Superior temporal gyrus (tissue), 1 donor: Measurements from ENCODE around the gene SH3BP5.

ENCODE experiments used
- DNase-seq: peaks from one replicate; pipeline ENCODE4 v3.0.0-alpha.2; 2016; ENCODE audit errors: extremely low spot score

SH3BP5 gene

DNA sequence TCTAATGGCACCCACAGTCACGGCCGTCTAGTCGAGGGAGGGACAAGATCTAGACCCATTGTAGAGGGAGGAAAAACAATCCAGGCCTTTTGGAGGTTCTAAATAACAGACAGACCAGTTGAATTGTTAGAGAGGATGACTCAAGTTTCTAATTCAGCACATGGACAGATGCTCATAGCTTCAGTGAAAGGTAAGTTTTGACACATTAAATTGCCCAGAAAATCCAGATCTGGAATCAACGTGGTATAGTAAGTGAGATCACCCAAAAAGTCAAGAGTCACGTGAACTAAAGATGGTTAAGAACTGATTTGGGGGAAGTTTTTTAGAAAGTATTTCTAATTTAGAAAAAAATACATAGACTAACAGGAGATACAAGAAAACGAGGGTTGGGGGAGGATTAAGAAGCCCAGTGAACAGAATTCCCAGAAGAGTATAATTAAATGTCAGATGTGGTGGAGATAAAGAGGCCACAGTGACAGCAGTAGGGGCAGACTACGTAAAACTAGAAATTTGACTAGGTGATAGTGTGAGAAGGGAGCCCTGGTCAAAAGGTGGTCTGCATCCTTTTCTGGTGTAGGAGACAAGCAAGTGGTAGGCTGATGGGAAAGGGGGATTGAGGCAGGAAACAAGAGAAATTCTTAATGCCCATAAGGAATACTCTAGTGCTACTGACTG is 79.2 kb downstream of the SH3BP5 start:
- DNase-seq = no peak

DNA sequence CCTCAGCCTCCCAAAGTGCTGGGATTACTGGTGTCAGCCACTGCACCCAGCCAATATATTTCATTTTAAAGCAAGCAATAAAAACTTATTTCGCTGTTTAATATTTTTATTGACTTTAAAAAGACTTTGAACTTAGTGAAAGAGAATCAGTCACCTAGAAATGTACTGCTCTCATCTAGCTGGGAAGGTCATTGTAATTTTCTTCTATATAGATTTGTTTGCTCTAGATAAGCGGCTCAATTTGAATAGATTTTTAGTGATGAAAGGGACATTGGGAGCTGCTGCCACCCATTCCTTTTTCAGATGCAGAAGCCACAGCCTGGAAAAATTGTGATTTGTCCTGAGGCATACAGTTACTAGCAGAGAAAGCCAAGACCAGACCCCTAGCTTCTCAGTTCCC is 86.2 kb downstream of the SH3BP5 start:
- DNase-seq = no peak

DNA sequence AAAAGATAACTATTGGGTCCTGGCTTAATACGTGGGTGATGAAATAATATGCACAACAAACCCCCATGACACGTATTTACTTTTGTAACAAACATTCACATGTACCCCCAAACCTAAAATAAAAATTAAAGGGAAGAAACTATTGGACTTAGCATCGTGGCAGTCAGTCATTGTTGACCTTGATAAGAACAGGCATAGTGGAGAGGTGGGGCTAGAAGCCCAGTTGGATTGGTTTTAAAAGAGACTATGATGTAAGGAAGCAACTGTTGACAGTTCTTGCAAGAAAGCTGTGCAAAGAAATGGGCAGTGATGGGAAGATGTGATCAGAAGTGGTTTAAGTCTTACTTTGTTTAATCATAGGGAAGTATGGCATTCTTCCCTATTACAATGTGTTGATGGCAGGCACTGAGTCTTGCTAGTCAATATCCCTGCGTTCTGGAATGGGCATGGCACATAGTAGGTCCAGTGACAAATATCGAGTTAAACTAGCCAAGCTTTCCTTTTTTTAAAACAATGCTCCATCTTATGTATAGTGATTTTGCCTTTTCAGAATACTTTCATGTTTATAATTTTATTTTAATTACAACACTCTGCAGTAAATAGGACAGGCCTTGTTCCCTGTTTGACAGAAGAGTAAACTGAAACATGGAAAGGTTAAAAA is 88.4 kb downstream of the SH3BP5 start:
- DNase-seq = no peak

DNA sequence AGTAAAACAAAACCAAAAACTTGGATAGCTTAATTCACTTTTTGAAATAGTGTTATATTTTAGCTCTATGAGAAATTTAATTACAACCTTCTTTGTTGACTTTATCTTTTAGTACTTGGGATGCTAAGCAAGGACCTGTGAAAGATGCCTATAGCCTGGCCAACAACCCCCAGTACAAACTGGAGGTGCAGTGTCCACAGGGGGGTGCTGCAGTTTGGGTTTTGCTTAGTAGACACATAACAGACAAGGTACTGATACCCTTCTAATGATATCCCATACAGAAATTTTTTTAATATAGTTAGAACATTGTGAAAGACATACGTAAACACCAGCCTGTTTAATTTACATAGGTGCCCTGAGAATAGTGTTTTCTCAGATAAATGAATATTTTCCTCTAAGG is 91.0 kb downstream of the SH3BP5 start:
- DNase-seq = no peak

DNA sequence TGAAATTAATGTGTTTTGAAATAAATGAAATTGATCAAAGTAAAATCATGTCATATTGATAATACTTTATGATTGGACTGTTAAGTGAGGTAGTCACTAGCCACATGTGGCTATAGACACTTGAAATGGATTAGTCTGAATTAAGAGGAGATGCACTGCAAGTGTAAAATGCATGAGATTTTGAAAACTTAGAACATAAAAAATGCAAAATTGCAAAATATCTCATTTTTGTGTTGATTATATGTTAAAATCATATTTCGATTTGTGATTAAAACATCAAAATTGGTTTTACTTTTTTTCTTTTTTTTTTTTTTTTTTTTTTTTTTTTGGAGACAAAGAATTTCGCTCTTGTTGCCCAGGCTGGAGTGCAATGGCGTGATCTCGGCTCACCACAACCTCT is 103.1 kb downstream of the SH3BP5 start:
- no peak for DNase-seq

DNA sequence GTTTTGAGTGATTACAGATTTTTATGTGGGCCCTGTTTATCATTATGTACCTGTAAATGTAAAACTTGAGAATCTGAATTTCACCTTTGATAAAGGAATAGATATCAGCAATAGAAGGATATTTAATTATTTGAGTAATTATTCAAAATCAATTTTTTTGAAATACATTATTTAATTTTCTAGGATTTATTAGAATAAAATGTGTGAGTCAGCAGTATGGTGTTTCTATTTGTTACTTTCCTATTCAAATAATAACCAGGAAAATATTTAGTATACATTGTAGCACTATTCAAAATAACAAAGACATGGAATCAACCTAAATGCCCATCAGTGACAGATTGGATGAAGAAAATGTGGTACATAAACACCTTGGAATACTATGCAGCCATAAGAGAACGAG is 104.2 kb downstream of the SH3BP5 start:
- DNase-seq = no peak

DNA sequence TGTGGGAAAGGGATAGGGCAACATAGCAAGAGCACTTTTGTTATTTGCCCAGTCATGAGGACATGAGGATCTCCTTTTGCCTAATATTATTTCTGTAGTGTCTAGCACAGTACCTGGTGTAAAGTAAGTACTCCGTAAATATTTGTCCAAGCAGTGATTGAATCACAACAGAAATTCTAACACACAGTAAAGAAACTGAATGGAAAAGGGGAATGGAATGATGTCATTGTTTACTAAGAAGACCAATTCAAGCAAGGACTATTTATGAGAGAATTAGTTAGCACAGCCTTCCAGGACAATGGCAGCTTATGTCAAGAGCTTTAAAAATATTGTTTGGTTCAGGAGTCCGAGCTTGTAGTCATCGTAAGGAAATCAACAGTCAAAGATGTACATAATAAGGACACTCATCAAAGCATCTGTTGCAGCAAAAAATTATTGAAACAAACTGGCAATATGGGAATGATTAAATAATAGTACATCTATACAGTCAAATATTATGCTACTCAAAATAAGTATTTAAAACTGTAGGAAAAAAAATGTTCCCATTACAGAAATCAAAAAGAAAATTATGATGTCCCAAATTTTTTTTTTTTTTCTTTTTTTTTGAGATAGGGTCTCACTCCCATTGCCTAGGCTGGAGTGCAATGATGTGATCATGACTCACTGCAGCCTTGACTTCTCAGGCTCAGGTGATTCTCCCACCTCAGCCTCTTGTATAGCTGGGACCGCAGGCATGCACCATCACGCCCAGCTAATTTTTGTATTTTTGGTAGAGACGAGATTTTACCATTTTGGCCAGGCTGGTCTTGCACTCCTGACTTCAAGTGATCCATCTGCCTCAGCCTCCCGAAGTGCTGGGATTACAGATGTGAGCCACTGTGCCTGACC is 108.5 kb downstream of the SH3BP5 start:
- peak; percentile 61 for DNase-seq

DNA sequence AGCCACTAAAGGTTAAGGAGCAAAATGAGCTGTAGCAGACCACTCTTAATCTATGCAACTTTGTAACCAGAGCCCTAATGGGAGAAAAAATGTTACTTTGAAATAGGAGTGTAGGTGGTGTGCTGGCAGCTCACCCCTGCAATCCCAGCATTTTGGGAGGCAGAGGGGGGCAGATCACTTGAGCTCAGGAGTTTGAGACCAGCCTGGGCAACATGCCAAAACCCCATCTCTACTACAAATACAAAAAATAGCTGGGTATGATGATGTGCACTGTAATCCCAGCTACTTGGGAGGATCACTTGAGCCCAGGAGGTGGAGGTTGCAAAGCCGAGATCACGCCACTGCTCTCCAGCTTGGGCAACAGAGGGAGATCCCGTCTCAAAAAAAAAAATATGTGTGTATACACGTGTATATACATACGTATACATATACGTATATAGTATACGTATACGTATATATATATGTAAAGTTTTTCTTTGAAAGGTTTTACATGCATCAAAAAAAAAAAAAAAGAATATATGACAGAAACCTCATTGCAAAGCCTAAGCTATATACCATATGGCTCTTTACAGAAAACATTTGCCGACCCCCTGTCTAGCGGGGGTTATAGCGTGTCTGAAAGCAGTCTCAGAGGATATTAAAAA is 110.7 kb downstream of the SH3BP5 start:
- DNase-seq = no peak

DNA sequence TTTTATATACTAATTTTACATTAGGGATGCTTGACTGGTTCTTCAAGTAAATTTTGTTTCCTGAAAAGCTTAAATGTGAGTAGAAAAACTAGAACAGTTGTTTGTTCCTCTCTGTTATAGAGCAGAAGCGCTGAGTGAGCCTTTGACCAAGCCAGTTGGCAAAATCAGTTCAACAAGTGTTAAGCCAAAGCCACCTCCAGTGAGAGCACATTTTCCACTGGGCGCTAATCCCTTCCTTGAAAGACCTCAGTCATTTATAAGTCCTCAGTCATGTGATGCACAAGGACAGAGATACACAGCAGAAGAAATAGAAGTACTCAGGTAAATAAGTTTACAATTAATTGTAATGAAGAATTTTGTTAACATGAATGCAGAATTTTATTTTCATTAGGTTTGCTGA is 111.7 kb downstream of the SH3BP5 start:
- no peak for DNase-seq

DNA sequence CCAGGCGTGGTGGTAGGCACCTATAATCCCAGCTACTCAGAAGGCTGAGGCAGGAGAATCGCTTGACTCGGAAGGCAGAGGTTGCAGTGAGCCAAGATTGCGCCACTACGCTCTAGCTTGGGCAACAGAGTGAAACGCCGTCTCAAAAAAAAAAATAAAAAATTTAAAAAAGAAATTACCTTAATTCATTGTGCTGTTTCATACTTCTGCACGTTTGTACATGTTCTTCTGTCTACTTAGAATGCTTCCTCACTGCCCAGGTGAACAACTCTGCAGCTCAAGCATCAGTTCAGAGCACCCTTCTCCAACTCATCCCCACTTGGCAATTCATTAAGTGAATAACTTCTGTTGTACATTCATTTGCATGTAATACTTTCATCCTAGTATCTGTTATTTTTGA is 112.3 kb downstream of the SH3BP5 start:
- no peak for DNase-seq

DNA sequence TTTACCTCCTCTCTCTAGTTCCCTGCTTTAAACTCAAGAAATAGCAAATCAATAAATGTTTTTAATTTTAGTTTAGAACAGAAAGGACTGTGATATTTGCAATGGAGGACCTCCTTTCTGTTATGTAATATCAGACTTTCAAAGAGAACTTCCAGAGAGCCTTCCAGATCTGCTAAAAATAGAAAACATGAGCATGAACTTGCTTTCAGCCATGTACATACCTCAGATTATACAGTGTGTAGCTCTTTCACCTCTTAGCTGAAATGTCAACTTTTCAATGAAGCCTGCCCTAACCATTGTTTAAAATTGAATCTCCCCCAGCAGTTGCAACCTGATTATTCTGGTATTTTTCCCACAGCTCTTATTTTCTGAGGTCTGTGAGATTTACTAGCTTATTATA is 113.7 kb downstream of the SH3BP5 start:
- no peak for DNase-seq

DNA sequence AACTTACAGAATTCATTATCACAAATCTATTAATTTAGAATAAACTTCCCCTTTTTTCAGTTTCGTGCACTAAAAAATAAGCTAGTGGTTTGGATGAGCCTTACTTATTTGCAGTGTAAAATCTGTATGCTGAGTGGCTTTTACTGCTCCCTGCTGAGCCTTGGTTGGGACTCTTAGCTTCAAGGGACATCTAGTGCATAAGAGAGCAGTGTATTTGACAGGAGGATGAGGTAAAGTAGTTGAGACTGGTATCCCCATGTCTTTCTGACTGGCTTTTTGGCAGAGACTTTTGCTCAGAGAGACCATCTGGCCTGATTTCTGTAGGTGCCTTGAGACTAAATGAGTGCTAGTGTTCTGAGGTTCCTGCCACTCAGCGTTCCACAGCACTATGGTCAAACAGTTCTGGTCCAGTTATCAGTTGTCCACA is 114.5 kb downstream of the SH3BP5 start:
- no peak for DNase-seq

DNA sequence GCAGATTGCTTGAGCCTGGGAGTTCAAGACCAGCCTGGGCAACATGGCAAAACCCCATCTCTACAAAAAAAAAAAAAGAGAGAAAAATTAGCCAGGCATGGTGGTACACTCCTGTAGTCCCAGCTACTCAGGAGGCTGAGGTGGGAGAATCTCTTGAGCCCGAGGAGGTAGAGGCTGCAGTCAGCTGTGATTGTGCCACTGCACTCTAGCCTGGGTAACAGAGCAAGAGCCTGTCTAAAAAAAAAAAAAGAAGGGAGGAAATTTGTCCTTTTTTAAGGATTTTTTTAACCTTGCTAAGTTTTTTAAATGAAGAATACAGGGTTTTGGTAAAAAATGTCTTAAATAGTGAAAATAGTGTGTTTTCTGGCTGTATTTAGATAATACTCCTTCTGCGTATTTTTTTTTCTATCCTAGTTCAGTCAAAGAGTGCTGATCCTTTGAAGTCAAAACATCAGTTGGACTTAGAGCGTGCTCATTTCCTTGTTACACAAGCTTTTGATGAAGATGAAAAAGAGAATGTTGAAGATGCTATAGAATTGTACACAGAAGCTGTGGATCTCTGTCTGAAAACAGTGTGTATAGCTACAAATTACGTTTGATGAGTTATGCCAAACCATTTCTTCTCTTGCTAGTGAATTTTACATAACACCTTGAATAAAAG is 115.2 kb downstream of the SH3BP5 start:
- no peak for DNase-seq

DNA sequence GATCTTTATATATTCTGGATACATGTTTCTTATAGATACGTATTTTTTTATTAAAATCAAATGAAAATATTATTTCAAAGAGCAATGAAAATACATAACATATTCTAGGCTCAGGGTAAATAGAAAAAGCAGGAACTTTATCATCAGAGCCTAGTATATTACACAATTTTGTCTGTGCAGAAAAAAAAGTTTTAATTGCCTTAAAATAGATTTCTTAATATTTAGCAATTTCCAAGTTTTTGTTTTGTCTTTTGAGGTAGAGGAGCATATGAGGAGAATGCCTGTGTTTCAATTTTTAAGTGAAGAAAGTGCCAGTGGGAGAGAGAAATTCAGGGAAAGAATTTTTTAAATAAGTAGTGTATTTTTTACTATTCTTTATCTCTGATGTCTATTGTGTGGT is 115.9 kb downstream of the SH3BP5 start:
- DNase-seq = no peak

DNA sequence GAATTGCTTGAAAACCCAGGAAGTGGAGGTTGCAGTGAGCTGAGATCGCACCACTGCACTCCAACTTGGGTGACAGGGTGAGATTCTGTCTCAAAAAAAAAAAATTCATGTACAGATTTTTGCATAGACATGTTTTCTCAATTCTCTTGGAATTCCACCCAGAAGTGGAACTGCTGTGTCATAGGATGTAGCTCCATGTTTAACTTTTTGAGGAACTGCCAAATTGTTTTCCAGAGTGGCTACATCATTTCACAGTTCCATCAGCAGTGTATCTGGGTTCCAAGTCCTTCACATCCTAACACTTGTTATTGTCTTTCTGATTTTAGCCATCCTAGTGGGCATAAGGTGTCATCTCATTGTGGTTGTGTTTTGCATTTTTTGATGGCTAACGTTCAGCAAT is 116.4 kb downstream of the SH3BP5 start:
- no peak for DNase-seq

DNA sequence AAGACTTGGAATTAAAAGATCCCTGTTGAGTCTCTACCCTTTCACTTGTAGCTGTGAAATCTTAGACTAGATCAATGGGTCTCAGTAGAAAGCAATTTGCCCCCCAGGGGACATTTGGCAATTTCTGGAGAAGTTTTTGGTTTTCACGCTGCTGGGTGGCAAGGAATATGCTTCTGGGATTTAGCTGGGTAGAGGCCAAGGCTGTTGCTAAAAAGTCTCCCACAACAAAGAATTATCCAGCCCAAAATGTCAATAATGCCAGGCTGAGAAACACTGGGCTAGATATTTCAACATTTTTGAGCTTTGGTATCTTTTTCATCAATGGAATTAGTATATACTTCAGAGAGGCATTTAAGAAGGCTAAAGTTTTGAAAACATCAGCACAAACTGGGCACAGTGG is 117.6 kb downstream of the SH3BP5 start:
- DNase-seq = no peak

DNA sequence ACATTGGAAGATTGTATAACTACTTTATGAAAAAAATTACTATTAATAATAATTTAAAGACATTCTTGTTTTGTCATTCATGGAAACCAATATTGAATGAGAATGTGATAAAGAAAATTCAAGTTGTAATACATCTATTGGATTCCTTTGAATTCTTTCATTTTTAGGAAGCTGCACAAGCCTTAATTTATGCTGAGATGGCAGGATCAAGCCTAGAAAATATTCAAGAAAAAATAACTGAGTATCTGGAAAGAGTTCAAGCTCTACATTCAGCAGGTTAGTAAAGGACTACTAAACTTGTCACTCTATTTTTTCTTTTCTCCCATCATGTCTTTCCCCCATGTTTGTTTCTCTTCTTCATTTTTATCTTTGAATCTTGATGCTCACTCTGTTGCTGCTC is 120.4 kb downstream of the SH3BP5 start:
- DNase-seq = no peak

DNA sequence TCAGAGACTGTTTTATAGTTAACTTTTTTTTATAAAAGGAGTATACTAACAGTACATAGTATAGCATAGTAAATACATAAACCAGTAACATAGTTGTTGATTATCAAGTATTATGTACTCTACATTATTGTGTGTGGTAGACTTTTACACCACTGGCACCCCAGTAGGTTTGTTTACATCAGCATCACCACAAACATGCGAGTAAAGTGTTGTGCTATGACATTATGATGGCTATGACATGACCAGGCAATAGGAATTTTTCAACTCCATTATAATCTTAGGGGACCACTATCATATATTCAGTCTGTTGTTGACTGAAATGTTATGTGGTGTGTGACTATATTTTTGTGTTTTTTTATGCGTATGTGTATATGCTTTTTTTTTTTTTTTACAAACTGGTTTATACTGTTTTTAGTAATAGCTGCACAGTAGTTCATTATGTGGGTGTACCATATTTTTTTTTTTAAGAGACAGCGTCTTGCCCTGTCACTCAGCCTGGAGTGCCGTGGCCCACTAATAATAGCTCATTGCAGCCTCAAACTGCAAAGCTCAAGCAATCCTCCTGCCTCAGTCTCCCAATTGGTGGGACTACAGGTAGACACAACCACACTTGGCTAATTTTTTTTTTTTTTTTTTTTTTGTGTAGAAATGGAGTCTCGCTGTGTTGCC is 124.4 kb downstream of the SH3BP5 start:
- no peak for DNase-seq

DNA sequence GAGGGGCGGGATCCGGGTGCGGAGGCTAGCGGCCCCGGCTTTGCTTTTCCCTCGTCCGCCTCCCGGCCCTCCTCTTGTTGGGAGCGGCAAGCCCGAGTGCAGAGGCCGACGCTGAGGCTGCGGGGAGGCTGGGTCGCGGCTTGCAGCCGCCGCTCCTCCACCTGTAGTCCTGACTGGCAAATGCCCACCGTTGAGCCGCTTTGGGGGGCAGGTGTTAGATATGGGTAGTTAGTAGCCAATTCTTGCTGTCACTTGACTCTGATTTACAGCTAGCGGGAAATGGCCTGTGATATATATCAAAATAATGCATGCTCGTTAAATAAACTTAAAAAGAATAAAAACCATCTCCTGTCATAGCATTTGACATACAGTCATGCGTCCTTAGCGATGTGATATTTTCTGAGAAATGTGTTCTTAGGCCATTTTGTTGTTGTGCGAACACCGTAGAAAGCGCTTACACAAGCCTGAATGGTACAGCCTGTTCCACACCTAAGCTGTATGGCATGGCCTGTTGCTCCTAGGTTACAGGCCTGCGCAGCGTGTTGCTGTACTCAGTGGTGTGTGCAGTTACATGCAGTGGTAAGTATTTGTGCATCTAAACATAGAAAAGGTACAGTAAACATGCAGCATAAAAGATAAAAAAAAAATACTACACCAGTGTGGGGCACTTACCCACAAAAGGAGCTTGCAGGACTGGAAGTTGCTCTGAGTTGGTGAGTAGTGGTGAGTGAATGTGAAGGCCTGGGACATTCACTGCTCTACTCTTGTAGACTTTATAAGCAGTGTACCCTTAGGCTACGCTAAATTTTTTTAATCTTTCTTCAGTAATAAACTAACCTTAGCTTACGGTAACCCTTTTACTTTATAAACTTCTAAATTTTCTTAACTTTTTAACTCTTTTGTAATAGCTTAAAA is 125.5 kb downstream of the SH3BP5 start:
- DNase-seq = peak; percentile 52
